Neural cell (in vitro differentiated cells): ENCODE measurements around the gene ADORA2A.

ENCODE experiments used
- CTCF ChIP-seq: fragments of 450-650 bp; IDR thresholded peaks from 2 replicates; pipeline ENCODE4 v1.5.1; 2014; ENCODE audit warnings: antibody characterized with exemption, mild to moderate bottlenecking, moderate library complexity; ENCODE audit not compliant: poor library complexity, severe bottlenecking
- EP300 ChIP-seq: fragments of 450-650 bp; conservative IDR thresholded peaks from 2 replicates; pipeline ENCODE4 v1.6.1; 2014; ENCODE audit warnings: antibody characterized with exemption, mild to moderate bottlenecking, moderate library complexity; ENCODE audit not compliant: poor library complexity, severe bottlenecking
- EZH2 ChIP-seq: fragments of 200-600, 300-800 bp; shearing (Covaris generic), sonication (generic); IDR thresholded peaks from 2 replicates; pipeline ENCODE4 v1.6.1; 2014; ENCODE audit warnings: antibody characterized with exemption, low read length, borderline replicate concordance, mild to moderate bottlenecking; ENCODE audit not compliant: insufficient read depth, poor library complexity, severe bottlenecking
- POLR2AphosphoS5 ChIP-seq: IDR thresholded peaks from 2 replicates; pipeline ENCODE4 v1.6.1; 2012
- RAD21 ChIP-seq: fragments of 450-650 bp; conservative IDR thresholded peaks from 2 replicates; pipeline ENCODE4 v1.6.1; 2014; ENCODE audit warnings: antibody characterized with exemption, mild to moderate bottlenecking, moderate library complexity
- REST ChIP-seq: IDR thresholded peaks from 2 replicates; pipeline ENCODE4 v1.6.1; 2012; ENCODE audit warnings: borderline replicate concordance
- TAF1 ChIP-seq: IDR thresholded peaks from 2 replicates; pipeline ENCODE4 v1.6.1; 2012; ENCODE audit warnings: low read depth

GRCh38 chr22:24444251-24444650, 16.9 kb downstream of the ADORA2A start:
- TF ChIP-seq CTCF (no peak), POLR2AphosphoS5 (no peak), EZH2 (no peak), RAD21 (no peak), EP300 (no peak), TAF1 (no peak), REST (no peak)
